NCI-H2171 treated with DMSO at 0.1 percent for 48 hours (cell line): Measurements from ENCODE around the gene TM4SF1.
"Not testable (repeated sequence)": the region's sequence is repeated elsewhere in the genome, so short reads cannot be mapped to it uniquely, and the experiment has no call there.

ENCODE experiments used
- DNase-seq: peaks from one replicate; lab custom pipeline; 2025; lab: John Stamatoyannopoulos, UW

The TM4SF1 gene

DNA sequence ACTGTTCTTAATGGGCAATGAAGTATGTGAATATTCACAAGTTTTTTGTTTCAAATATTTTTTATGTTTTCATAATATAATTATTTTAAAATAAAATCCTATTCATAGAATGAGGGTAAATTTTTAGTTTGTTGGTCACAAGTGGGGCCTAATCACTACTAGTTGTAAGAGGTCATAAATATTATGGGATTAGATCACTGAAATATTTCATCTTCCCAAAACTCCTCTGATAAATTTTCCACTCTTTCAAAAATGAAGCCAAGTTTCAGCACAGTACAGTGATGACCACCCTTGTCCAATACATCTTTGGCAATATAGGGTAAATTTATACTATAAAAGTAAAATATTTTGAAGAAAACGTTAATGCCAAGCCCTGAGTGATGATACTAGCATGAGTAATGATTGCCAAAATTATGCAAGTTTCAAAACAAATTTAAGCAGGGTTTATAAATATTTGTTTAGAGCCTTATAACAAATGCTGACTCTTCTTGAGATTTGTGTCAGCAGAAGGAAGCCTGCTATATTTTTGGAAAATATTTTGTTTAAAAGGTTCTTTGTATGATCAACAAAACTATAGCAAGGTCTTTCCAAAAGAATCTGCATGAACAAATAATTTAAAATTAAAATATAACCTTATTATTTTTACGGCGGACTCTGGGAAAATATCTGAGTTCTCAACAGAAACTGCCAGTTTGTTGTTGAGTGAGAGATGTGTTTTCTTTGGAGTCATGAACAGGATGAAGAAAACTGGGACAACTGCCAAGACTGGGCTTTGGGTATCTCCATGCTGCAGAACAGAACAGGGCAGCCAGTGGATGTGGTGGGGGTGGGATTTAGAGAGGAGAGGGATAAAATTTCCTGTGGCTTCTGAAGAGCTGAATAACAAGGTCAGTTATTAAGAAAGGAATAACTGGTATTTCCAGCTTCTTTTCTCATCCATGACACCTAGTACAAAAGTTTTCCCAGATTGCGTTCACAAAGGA is 17.9 kb upstream of the TM4SF1 start:
- DNase-seq: no peak

DNA sequence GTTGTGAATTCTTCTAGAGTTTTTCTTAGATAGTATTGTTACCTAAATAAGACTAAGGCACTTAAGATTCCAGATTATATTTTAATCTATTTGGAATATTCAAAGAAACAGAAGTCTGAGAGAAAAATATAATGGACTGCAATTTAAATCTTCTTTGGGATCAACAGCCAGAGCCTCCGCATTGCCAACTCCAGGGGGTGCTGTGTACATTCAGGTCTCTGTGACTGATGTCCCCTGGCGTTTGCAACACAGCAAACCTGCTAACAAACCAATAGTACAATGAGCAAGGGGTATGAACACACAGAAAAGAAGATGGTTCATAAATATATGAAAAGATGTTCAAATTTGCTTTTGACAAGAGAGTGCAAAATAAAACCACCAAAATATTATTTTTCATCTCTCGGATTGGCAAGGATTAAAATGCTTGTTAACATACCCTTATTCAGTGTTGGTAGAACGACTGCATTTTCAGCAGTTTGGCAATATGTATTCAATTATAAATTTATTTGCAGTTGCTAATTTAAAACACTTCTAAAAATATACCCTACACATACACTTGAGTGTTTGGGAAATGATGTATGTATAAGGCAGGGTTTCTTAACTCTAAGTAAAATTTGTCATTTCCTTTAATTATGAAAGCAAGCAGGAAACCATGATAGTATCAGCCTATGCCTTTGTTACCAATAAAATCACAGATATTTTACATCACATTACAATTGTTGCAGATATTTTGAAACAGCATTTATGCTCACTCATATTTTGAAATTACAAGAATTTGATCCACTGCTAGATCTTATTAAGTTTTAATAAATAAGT is 16.1 kb upstream of the TM4SF1 start:
- DNase-seq: peak; percentile 30

DNA sequence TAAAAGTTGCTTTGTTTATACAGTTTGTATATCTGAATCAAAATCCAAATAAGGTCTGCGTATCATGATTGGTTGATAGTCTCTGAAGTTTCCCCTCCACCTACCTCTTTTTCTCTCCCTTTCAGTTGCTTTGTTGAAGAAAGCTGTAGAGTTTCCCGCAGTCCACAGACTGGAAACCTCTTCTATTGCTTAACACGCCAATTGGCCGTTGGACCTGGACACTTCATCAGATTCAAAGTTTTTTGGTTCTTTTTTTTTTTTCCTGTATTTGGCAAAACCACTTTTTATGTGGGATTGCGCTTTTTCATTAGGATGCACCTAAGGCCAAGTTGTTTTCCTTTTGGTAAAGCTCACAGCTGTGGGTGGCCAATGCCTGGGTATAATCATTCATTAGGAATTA is 14.5 kb upstream of the TM4SF1 start:
- no peak for DNase-seq

DNA sequence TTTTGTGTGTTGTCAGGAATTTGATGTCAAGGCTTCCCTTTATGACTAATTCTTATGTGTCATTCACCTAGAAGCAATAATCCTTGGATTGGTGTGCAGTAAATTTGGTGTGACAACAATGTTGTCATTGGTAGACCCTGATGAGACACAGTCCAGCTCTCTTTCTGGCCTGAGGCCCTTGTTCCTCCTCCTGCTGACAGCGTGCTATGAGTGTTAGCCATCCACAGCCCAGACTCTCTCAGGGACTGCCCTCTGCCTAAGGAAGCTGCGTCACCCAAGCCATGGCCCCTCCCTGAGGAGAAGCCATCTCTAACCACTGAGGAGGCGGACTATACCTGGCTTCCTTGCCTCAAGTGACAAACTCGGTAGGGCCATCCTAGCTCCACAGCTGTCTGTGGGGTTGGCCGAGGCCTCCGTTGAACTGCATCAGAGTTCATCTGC is 13.3 kb upstream of the TM4SF1 start:
- DNase-seq: no peak

DNA sequence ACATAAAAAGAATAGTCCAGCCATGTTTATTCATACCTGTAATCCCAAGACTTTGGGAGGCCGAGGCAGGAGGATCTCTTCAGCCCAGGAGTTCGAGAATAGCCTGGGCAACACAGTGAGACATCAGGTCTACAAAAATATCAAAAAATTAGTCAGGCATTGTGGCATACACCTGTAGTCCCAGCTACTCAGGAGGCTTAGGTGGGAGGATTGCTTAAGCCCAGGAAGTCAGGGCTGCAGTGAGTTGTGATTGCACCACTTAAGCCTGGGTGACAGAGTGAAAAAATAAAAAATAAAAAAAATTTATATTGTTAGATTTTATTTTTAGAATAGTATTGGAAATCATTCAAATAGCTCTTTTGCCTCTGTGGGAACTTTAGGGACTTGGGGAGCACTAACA is 12.8 kb upstream of the TM4SF1 start:
- DNase-seq: no peak

DNA sequence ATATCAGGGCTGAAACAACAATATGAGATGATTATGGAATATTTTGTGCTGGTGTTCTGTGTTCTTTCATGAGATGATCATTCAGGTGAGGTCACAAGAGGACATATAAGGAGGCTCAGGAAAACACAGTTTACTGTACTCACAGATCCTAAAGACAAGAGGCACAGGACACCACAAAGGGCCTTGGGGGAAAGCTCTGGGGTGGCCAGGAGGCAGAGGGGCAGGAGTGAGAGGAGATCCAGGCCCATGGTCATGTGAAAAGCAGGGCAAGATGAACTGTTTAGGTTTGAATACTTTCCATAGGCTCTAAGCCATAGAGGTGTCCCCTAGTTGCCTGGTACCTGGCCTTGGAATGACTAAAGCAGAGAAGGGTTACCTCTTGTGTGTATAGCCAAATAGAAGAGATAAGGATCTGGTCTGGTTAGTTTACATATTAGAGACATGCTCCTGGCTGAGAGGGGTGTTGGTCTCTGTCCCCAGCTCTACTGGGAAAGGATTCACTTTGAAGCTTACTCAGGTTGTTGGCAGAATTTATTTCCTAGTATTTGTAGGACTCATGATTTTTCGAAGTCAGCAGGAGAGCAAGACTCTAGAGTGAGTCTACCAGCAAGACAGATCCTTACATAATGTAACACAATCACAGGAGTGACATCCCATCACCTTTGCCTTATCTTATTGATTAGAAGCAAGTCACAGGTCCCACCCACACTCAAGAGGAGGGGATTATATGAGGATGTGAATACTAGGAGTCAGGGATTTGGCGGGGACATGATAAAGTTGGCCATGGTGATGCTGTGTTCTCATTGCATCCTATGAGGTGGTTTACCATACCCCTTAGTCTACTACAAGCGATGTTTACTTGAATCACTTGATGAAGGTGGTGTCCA is 11.3 kb upstream of the TM4SF1 start:
- DNase-seq: no peak

DNA sequence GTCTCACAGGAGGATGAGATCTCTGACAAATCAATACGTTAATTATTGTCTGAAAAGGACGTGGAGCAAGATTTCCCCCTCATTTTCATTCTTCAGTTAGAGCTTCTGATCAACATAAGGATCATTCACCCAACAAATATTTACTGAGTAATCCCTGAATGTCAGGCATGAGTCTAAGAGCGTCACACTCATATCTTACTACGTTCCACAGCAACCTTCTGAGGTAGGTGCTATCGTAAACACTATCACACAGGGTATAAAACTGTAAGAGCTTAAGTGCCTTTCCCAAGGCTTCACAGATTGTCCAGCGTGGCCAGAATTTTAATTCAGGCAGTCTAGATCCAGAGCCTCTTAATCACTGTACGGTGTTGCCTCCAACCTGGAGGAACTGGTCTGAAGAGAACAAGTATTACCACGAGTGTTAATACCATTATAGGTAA is 10.6 kb upstream of the TM4SF1 start:
- DNase-seq: no peak

DNA sequence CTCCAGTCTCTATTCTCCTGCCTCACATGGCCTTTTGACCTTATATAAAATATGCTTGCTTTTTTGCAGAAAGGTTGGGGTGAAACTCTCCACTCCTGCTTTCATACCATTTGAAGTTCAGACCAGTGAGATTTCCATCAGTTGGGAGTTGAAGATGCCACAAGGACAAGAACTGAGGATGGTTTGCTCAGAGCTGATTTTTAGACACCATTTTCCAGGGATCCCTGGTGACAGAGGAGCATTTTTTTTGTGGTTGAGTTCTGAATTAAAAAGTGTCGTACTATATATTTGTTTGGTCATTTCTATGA is 8.8 kb upstream of the TM4SF1 start:
- DNase-seq: no peak

DNA sequence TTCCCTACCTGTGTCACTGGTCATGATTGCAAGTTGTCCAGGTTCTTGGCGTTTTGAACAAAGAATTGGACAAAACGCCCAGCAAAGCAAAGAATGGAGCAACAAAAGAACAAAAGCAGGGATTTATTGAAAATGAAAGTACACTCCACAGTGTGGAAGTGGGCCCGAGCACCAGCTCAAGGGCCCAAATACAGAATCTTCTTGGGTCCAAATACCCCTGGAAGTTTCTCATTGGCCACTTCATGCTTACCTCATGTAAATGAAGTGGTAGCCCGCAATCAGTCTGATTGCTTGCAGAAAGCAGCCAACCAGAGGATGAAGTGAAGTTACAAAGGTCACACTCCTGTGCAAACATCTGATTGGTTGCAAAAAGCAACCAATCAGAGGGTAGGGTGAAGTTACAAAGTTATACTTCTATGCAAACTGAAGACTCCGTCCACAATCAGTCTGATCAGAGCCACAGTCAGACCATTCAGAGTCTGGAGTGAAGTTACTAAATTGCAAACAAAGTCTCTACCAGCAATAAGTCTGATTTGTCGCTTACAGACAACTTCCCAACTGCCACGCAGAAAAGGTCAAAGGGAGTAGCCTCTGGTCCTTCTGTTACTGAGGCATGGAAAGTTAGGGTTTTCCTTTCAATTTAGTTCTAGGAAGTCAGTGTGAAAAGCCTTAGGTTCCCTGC is 8.3 kb upstream of the TM4SF1 start:
- DNase-seq: no peak

DNA sequence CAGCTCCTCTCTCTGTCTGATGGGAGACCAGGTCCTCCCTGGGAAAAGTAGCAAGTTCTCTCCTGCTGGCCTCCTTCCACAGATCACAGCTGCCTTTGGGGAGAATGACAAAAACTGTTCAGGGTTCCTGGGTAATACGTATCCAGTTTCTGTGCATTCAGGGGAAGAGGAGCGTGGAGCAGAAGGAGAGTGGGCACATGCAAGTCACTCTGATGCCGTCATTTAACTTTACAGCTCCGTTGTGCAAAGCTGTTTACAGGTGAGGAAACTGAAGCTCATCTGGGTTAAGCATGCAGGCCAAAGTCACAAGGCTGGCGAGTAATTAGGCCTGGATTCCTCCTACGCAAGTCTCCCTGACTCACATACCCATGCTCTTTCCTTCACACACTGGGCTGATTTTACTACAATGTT is 7.5 kb upstream of the TM4SF1 start:
- no peak for DNase-seq

DNA sequence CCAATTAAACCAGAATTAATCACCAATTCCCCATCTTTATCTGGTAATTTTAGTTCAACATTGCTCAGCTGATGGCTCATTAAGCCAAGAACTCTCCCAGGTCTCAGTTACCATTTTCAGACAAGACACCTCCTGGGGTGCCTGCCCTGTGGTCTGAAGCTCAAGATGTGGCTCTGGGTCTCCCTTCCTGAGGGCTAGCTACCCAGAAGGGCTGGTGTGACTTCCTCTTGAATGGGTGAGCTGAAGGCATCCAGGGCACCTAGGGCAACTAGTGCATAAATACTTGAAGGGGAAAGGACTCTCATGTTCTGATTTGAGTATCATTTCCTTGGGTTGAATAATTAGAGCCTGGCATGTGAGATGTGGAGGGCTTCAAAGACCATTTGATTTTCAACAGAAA is 6.7 kb upstream of the TM4SF1 start:
- DNase-seq: no peak

DNA sequence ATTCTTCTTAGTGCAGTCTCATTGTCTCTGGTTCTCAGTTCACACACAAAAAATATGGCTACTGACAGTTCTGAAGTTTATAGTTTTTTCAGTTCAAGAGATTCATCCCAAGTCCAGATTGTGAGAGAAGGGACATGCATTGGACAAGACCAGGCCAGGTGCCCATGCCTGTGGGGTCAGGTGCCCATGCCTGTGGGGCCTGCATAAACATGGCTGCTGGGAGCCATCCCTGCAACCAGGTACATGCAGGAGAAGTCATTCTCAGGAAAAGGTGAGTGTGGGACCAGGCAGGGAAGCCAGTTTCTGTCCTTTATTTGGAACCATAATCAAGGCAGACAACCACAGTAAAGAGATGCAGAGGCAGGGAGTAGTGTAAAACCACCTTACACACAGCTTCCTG is 6.3 kb upstream of the TM4SF1 start:
- no peak for DNase-seq

DNA sequence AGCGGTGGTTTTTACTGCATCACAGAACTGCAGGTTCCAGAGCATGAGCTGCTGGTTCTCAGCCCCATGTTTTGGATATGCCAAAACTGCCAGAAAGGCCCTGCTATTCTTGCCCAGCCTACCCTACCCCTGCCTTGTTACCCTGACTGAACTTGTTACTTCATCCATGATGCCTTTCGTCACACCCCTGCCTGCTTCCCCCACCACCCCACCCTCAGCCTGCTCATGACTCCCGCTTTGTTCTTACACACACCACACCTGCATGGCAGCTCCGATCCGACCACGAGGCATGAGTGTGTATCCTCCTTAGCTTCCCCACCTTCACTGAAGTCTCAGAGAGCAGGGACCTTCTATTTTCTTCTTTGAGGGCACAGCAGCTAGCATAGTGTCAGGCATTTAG is 5.1 kb upstream of the TM4SF1 start:
- DNase-seq: no peak

DNA sequence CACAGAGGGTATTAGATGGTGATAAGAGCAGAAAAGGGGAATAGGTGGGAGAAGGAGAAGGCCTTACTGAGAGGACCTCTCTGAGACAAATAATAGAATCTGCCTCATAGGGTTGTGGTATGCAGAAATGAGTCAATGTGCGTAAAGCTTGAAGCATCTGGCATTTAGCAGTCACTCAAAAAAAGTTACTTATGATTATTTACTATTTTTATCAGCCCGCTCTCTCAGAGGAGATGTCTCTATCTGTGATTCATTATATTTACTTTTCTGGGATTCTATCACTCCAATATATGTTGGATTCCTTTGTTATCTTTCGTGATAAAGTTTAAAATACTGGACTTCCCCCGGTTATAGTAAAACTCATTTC is 4.6 kb upstream of the TM4SF1 start:
- no peak for DNase-seq

DNA sequence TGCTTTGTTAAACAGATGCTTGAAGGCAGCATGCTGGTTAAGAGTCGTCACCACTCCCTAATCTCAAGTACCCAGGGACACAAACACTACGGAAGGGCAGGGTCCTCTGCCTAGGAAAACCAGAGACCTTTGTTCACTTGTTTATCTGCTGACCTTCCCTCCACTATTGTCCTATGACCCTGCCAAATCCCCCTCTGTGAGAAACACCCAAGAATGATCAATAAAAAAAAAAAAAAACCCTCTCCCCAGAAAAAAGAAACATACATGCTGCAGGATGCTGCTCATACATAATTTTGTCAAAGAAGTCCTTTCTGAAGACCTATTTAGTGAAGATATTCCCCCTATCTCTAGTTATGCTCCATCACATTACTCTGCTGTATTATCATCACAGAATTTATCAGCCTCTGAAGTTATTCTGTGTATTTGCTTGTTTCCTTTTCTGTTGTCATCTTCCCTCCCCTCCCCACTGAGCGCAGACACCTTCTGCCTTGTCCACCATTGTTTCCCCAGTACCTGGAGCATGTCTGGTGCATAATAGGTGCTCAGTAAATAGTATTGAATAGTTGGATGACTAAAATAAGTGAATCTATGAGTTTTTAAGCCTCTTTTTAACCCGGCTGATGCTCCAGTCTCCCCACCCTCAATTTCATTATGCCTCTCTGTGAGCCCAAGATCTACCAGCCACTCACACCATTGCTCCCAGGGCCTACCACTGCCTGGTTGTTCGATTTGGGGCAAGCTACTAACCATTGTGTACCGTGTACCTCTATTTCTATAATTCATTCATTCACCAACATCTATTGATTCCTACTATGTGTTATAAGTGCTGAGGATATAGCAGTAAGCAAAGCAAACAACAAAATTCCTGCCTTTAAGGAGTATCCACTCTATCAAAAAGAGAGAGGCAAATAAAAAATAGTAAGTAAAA is 4.0 kb upstream of the TM4SF1 start:
- no peak for DNase-seq

DNA sequence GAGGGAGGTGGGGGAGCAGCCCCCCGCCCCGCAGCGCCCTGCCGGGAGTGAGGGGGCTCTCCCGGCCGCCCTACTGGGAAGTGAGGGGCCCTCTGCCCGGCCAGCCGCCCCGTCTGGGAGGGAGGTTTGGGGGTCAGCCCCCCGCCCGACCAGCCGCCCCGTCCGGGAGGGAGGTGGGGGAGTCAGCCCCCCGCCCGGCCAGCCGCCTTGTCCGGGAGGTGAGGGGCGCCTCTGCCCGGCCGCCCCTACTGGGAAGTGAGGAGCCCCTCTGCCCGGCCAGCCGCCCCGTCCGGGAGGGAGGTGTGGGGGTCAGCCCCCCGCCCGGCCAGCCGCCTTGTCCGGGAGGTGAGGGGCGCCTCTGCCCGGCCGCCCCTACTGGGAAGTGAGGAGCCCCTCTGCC is 2.8 kb upstream of the TM4SF1 start:
- not testable (repeated sequence) for DNase-seq

DNA sequence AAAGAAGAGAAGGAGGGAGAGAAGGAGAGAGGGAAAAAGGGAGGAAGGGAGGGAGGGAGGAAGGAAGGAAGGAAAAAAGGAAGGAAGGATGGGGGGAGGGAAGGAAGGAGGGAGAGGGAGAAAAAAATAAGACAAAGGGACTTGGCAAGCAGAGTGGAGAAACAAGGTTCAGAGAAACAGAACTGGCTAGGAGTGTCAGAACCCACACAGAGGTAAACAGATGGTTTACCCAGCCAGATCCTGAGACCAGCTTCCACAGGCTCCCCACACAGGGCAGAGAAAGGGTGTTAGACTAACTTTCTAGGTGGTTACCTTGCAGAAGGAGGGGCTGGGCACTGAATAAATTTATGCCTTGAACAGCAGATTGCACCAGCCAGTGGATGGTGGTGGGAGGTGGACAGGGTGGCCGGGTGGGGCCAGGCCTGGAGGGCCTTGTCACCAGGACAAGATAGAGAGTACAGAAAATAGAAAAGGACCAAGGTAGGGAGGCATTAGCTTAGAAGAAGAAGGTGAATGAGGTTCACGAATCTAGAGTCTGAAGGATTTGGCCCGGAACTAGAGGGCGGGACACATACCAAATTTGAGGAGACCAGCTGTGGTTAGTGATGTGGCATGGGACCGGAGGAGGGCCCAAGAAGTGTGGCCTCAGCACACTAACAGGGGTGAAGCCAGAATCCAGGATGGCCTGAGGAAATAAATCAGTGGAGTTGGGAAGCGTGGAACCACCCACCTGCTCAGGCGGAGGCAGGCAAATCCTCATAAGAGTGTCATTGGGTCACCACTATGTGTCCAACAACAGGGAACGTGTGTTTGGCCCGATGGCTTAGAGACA is 1.2 kb upstream of the TM4SF1 start:
- no peak for DNase-seq

DNA sequence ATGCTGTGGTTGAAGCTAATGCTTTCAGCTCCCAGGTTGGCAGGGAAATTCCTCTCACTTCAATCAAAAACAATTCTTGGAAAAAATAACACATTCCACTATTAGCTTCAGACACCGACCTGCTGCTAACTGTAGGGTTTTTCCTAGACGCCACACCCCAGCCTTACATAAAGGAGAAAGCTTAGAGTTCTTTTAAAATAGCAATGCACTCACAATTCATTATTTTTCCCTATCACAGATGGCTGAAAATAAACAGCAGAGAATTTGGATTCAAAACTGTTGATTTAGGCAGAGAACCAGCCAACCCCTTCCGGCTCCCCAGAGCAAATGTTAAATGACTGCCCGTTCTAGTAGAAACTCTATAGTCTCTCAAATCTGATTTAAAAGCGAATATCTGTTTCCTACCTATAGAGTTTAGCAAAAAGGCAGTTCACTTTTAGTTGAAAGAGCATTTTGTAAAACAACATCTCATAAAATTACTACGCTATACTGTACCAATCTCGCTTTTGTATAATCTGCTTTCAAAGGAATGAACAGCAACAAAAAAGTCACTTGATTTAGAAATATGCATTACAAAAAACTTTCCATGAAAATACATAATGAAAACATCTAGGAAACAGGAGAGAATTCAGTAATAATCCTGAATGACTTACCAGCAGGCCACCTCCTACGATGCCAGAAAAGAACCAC is 586 bp downstream of the TM4SF1 start:
- DNase-seq: no peak
